SK-N-SH treated with all-trans-retinoic acid at 6 μM for 48 hours (cell line): ENCODE data around the gene FHIT.

Experiments used
- PPARA ChIP-seq: fragments of 250-450 bp; sonication (Bioruptor Pico); IDR thresholded peaks from 2 replicates; pipeline ENCODE4 v1.5.0; 2020; ENCODE audit warnings: mild to moderate bottlenecking, borderline replicate concordance
- RARB ChIP-seq: fragments of 250-450 bp; sonication (Bioruptor Pico); IDR thresholded peaks from 2 replicates; pipeline ENCODE4 v1.8.0; 2021; ENCODE audit warnings: mild to moderate bottlenecking, moderate library complexity
- TOX ChIP-seq: fragments of 250-450 bp; sonication (Bioruptor Pico); IDR thresholded peaks from 2 replicates; pipeline ENCODE4 v1.8.0; 2021; ENCODE audit warnings: mild to moderate bottlenecking, moderate library complexity, borderline replicate concordance
- TF ChIP-seq, protein P1 (sequence below): fragments of 250-450 bp; sonication (Bioruptor Pico); IDR thresholded peaks from 2 replicates; pipeline ENCODE4 v1.8.0; 2020; ENCODE audit warnings: mild to moderate bottlenecking, moderate library complexity, borderline replicate concordance

- TF ChIP-seq RARB (no peak), TOX (CRISPR knock-in tag) (no peak), PPARA (CRISPR knock-in tag) (no peak)
- TF ChIP-seq, protein P1, sequence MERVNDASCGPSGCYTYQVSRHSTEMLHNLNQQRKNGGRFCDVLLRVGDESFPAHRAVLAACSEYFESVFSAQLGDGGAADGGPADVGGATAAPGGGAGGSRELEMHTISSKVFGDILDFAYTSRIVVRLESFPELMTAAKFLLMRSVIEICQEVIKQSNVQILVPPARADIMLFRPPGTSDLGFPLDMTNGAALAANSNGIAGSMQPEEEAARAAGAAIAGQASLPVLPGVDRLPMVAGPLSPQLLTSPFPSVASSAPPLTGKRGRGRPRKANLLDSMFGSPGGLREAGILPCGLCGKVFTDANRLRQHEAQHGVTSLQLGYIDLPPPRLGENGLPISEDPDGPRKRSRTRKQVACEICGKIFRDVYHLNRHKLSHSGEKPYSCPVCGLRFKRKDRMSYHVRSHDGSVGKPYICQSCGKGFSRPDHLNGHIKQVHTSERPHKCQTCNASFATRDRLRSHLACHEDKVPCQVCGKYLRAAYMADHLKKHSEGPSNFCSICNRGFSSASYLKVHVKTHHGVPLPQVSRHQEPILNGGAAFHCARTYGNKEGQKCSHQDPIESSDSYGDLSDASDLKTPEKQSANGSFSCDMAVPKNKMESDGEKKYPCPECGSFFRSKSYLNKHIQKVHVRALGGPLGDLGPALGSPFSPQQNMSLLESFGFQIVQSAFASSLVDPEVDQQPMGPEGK (CRISPR knock-in tag) = no peak
These were observed 816.9 kb downstream of the FHIT start for GRCh38 chr3:60434323-60434722.
